Mesenteric fat pad (tissue), 1 donor: ENCODE data around the gene SH3BP2. TPM values are rescaled to one million over a fixed set of nuclear protein-coding genes. Genes with fewer than 3 reads are reported as not detected.

Experiments
- DNase-seq: peaks from one replicate; pipeline ENCODE4 v3.0.0-alpha.2; 2020; ENCODE audit warnings: low spot score
- total RNA-seq: library from RNA; stranded (reverse); fragmentation: NEBNext Ultra II Directional; extraction: Animal tissue kit (Norgen Biotek cat#: 25700); gene quantifications from one replicate; pipeline ENCODE4 v1.2.1, GENCODE V29; 2021
- donor health status: DM: yes; HTN: yes; CAD: no.

SH3BP2 gene
- total RNA-seq, 1 donor from 2014 or later: 63.9 TPM

DNA sequence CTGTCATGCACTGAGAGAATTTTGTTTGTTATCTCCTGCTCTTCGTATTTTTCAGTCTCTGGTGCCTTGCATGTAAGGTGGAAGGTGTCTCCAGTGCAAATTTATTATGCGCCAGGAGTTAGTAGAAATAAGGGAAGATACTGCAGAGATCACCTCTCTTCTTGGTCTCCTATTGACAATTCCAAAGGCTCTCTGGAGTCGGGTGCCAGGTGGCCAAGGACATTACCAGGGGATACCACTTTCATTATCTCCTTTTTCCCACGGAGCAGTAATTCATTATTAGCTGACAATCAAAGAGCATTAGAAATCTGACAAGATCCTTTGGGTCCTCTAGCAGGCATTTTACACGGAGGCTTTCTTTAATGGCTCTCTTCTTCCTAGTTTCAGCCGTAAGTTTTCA, 76.8 kb downstream of the SH3BP2 start:
- DNase-seq: no peak

DNA sequence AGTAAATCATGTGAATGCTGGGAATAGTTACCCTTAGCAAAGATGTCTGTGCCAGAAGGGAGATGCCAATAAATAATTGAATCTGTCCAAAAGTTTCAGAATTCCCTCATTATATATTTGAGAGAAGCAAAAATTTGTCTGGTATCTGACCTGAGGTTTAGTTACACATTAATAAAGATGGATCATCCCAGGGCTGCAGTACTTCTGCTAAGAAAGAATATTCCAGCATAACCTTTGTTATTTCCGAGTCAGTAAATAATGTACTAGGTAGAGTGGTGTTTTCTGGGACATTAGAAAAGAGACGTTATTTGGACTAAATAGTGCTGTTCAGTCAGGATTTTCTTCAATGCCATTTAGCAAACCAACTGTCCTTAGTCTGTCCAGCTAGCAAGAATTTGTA, 77.2 kb downstream of the SH3BP2 start:
- DNase-seq: no peak

DNA sequence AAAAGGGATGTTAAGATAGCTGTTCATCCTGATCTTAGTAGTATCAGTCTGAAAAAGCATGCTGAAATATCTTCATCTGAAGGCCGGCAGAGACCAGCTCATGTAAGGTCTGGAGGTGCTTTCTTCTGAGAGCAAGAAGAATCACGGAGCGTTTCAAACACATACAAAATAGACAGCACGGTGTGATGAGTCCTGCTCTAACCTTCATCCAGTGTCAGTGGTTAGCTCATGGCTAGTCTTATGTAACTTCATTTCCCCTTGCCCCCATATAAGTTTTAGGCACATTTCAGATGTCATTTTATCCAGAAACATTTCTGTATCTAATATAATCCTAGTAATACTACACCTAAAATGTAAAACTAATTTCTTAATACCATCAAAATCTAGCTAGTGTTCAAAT, 78.6 kb downstream of the SH3BP2 start:
- DNase-seq: no peak

DNA sequence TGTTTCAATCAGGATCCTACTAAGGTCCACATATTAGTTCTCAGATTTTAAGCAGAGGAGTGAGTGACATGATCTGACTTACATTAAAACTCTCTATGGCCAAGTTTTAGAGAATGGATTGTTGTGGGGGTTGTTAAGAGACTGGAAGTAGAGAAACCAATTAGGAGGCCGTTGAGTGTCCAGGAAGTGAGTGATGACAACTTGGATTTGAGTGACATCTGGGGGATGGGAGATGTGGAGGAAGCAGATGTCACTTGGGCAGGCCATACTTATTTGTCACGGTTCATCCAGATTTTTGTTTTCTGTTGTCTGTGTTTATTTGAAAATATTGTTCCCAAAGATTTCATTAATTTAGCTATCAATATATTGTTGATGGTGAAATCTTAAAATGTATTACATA, 79.0 kb downstream of the SH3BP2 start:
- DNase-seq: no peak

DNA sequence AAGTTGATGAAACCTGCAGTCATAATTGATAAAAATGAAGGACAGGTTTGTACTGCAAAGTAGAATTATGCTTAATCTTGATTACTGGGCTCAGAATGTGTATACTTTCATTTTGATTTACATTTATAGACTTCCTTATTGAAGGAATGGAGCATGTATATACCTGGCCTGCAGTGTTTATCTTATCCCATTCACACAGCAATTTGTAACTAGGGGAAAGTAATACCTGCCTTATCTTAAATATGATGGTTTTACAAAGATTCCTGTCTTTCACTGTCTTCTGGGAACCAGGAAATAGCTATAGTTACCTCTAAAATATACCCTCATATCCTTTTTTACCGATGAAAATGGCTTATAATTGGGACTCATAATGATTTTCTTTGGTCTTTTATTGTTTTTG, 80.4 kb downstream of the SH3BP2 start:
- DNase-seq: no peak

DNA sequence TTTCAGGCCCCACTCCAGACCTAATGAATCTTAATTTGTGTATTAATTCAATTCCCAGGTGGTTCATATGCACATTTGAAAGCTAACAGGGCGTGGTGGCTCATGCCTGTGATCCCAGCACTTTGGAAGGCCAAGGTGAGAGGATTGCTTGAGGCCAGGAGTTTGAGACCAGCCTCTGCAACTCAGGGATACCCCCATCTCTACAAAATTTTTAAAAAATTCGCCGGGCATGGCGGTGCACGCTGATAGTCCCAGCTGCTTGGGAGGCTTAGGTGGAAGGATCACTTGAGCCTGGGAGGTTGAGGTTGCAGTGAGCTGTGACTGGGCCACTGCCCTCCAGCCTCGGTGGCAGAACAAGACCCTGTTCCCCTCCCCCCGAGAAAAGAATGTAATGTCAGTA, 82.0 kb downstream of the SH3BP2 start:
- DNase-seq: no peak

DNA sequence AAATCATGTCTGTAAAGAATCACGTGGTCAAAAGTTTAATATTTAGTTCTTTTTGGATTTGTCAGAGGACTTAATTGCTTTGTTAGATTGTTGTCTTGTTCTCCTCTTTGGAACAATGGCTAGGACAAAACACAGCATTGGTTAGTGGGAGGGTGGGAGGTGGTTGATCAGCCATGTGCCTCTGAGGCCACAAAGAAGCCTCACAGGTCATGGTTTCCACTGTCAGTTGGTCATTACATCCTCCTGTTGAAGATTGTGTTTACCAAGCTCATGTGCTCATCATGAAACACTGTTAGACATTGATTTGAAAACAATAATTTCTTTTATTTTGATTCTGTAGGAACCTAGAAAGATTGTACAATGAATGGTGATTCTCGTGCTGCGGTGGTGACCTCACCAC, 82.7 kb downstream of the SH3BP2 start:
- no peak for DNase-seq

DNA sequence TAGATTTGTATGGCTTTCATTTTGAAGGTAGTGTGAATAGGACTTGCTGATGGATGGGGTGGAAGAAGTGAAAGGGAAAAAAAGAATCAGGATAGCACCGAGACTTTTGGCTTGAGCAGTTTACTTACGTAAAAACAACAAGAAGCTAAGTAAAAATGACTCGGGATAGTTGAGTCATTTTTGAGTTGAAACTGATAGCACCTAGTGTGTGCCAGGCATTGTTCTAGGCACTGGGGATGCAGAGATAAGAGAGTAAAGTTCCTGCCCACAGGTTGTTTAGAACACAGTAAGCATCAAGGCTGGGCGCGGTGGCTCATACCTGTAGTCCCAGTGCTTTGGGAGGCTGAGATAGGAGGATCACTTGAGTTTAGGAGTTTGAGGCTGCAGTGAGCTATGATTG, 85.5 kb downstream of the SH3BP2 start:
- no peak for DNase-seq

DNA sequence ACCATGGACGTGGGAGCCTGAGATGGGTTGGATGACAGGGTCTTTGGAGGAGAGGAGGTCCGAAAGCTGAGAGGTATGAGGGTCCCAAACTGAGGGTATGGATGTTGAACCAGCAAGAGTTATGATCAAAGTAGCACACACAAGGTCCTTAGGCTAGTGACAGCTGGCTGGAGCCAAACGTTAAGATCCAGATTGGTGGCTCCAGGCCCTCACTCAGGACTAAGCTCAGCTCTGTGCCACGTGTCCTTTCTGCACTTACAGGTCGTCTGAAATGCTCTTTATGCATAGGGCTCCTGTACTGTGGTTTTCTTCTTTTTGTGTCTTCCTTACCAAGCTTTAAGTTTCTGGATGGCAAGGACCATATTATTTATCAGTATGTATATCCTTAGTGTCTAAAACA, 86.1 kb downstream of the SH3BP2 start:
- DNase-seq: no peak

DNA sequence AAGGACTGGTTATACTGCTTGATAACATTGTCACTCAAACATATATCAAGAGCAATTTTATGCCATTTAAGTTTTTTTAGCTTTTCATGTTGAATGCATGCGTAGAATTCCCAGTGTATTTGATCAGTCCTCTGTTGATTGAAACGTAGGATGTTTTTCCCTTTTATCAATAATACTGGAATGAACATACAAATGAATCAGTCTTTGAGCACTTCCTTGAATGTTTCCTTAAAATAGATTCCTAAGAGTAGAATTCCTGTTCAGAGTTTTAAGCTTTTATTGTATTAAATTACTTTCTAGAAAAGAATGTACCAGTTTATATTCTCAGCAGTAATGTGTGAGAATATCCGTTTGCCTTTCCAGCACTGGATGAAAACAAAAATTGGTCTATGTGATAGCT, 88.5 kb downstream of the SH3BP2 start:
- no peak for DNase-seq

DNA sequence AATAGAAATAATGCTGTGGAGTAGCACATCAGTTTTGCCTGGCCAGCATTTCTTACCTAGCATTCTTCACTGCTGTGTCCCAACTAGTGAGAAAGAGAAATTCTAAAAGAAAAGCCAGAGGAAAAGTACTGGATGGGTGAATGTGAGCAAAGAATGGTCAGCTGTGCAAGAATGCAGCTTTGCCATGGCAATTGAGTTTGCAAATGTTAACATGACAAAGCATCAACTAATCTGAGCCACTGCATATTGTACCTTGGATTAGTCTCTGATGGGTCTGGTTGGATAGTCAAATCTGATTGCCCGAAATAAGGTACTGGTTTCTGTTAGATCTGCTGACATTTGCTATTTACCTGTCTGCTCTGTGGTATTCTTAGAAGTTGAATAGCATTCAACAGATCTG, 89.5 kb downstream of the SH3BP2 start:
- no peak for DNase-seq

DNA sequence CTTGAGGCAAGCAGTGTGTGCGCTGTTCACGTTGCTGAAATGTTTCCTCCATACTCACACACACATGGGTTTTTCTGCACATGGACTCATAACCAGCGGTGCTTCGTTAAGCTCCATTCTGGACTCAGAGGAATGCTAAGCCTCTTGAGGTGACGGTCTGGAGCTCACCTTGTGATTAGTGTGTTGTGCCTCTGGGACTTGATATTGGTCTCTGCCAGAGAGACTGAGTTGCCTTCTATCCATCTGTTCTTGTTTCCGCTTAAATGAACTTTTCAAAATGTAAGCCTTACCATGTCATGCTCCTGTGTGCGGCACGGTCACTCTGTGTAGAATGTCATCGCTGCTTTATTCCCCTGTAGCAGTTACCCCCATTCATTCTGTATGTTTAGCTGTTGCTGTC, 93.3 kb downstream of the SH3BP2 start:
- DNase-seq: no peak

DNA sequence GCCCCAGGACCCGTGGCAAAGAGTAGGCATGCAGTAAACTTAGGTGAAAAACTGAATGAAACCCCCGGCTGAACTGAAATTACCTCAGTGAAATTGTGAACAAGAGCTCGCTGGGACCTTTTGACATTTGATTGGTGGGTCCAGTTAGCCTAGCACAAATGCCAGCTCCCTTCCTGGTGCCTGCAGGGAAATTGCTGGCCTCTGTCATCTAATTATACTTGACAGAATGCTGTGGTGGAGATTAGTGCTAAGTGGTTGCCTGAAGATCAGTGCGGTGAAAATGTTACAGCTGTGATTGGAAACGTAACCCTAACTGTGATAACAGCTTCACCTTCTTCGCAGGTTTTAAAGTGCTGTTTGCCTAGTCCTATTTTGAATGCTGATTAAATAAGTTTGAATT, 93.7 kb downstream of the SH3BP2 start:
- DNase-seq: no peak

DNA sequence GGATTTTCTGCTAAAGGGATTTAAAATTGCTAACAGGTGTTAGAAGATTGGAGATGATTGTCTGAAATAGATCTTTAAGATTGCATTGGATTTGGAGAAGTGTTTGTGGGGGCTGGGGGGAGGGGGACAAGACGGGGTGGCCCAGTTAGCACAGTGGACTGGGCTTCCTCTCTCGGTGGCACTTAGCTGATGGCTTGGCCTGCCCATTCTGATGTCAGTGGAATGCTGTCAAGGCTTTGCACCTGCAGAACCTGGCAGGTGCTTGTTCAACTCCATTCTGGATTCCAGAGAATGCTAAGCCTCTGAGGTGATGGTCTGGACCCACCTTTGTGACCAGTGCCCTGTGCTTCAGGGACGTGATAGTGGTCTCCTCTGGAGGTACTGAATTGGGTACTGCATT, 94.5 kb downstream of the SH3BP2 start:
- no peak for DNase-seq

DNA sequence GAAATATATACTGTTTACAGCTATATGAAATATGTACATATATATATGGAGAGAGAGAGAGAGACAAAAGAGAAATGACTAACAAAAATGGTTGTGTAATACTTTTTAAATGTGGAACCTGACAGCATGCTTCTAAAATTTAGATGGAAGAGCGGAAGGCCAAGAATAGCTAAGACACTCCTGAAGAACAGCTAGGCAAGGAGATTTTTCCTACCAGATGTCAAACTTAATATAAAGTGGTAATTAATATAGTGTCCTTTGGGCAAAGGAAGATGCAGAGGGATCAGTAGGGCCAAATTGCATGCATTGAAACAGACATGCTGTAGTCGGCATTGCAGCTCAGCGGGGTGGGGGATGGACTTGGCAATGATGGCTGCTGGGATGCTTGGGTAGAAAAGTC, 96.0 kb downstream of the SH3BP2 start:
- no peak for DNase-seq

Other genes with a start within 250 kb of the SH3BP2 start
- 49.5 TPM for gene TNIP2, start 36.7 kb upstream of the SH3BP2 start, total RNA-seq
- gene ADD1, start 50.8 kb downstream of the SH3BP2 start, total RNA-seq: 272 TPM
- 37.5 TPM for gene NOP14, start 170.3 kb downstream of the SH3BP2 start, total RNA-seq
- 6.0 TPM for gene GRK4, start 170.5 kb downstream of the SH3BP2 start, total RNA-seq